ENCODE measurements around the gene KANSL2.
"Not testable (repeated sequence)": the region's sequence is repeated elsewhere in the genome, so short reads cannot be mapped to it uniquely, and the experiment has no call there.

GRCh38 chr12:48720171-48720570 is 38.1 kb upstream of the KANSL2 start:
- not testable (repeated sequence) for TF ChIP-seq CTCF, POLR2A (IDR thresholded peaks at IDR 0.05)

Measured in lower leg skin (tissue), 3 donors.